ENCODE measurements around the gene ORM2. TPM values are rescaled to one million over a fixed set of nuclear protein-coding genes. Genes with fewer than 3 reads are reported as not detected.

The ORM2 gene
- total RNA-seq, 2 donors from 2014 or later, result 0.91 to 1.9 TPM

- WGBS, result 92% methylated on average over 7 of the region's 7 CpGs
- no peak for DNase-seq (ENCODE audit: low spot score)
- H3K36me3 ChIP-seq, result peaks cover 11 to 27% of the 10 kb centered on the region in 2 donors
- H3K4me1 ChIP-seq (replicated peaks), result no peaks in the 10 kb centered on the region
- TF ChIP-seq POLR2AphosphoS5 (IDR thresholded peaks at IDR 0.05) (no peak), POLR2A (IDR thresholded peaks at IDR 0.05) (no peak)
- TF ChIP-seq, protein P1, sequence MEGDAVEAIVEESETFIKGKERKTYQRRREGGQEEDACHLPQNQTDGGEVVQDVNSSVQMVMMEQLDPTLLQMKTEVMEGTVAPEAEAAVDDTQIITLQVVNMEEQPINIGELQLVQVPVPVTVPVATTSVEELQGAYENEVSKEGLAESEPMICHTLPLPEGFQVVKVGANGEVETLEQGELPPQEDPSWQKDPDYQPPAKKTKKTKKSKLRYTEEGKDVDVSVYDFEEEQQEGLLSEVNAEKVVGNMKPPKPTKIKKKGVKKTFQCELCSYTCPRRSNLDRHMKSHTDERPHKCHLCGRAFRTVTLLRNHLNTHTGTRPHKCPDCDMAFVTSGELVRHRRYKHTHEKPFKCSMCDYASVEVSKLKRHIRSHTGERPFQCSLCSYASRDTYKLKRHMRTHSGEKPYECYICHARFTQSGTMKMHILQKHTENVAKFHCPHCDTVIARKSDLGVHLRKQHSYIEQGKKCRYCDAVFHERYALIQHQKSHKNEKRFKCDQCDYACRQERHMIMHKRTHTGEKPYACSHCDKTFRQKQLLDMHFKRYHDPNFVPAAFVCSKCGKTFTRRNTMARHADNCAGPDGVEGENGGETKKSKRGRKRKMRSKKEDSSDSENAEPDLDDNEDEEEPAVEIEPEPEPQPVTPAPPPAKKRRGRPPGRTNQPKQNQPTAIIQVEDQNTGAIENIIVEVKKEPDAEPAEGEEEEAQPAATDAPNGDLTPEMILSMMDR (IDR thresholded peaks at IDR 0.05), result no peak
- no peaks in the 10 kb centered on the region for H3K27me3 ChIP-seq (replicated peaks; ENCODE audit: insufficient read depth)
- intact Hi-C loops (cut with DNase I), result no loop called here
- H3K9me3 ChIP-seq, result no peaks in the 10 kb centered on the region
- H3K27ac ChIP-seq, result no peak overlapping the region
- no peak overlapping the region for H3K4me3 ChIP-seq
Measured at GRCh38 chr9:114361542-114361941, 31.9 kb downstream of the ORM2 start.

- peaks cover 3 to 27% of the 10 kb centered on the region in 2 donors for H3K36me3 ChIP-seq
- H3K4me1 ChIP-seq (replicated peaks), result no peaks in the 10 kb centered on the region
- no peak overlapping the region for H3K27ac ChIP-seq
- H3K4me3 ChIP-seq, result no peak overlapping the region
- no peak for DNase-seq (ENCODE audit: low spot score)
- 85% methylated on average over 9 of the region's 12 CpGs for WGBS
- H3K27me3 ChIP-seq (replicated peaks; ENCODE audit: insufficient read depth), result no peaks in the 10 kb centered on the region
- TF ChIP-seq POLR2A (IDR thresholded peaks at IDR 0.05) (no peak), POLR2AphosphoS5 (IDR thresholded peaks at IDR 0.05) (no peak)
- TF ChIP-seq, protein P1 (IDR thresholded peaks at IDR 0.05), result no peak
- intact Hi-C loops (cut with DNase I), result no loop called here
- no peaks in the 10 kb centered on the region for H3K9me3 ChIP-seq
Measured at GRCh38 chr9:114362394-114362793, 32.7 kb downstream of the ORM2 start.

DNA sequence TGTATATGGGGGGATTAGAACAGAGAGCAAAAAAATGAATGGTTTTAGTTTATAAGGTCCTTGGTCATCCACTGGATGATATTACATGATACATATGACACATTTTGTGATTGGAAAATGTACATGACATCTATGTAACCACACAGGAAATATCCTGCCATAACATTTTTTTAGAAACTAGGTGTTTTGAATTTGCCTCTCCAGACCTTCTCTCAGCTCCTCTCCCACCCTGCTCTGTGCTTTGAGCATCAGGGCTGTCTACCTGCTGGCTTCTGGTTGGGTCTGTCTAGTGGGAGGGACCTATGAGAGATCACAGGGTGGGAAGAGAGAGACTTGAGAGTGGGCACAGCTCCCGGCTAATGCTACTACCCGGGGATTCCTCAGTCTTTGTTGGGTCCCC lies 33.8 kb downstream of the ORM2 start:
- no peaks in the 10 kb centered on the region for H3K9me3 ChIP-seq
- H3K4me1 ChIP-seq (replicated peaks), result no peaks in the 10 kb centered on the region
- TF ChIP-seq POLR2AphosphoS5 (IDR thresholded peaks at IDR 0.05), result no peak
- TF ChIP-seq, protein P1 (IDR thresholded peaks at IDR 0.05), result no peak
- no peak for TF ChIP-seq POLR2A (IDR thresholded peaks at IDR 0.05)
- WGBS, result 44% methylated on average over 2 of the region's 2 CpGs
- H3K27ac ChIP-seq, result no peak overlapping the region
- no peak for DNase-seq (ENCODE audit: low spot score)
- intact Hi-C loops (cut with DNase I), result no loop called here
- H3K4me3 ChIP-seq, result no peak overlapping the region
- H3K27me3 ChIP-seq (replicated peaks; ENCODE audit: insufficient read depth), result no peaks in the 10 kb centered on the region
- H3K36me3 ChIP-seq, result peaks cover 0 to 19% of the 10 kb centered on the region in 2 donors

DNA sequence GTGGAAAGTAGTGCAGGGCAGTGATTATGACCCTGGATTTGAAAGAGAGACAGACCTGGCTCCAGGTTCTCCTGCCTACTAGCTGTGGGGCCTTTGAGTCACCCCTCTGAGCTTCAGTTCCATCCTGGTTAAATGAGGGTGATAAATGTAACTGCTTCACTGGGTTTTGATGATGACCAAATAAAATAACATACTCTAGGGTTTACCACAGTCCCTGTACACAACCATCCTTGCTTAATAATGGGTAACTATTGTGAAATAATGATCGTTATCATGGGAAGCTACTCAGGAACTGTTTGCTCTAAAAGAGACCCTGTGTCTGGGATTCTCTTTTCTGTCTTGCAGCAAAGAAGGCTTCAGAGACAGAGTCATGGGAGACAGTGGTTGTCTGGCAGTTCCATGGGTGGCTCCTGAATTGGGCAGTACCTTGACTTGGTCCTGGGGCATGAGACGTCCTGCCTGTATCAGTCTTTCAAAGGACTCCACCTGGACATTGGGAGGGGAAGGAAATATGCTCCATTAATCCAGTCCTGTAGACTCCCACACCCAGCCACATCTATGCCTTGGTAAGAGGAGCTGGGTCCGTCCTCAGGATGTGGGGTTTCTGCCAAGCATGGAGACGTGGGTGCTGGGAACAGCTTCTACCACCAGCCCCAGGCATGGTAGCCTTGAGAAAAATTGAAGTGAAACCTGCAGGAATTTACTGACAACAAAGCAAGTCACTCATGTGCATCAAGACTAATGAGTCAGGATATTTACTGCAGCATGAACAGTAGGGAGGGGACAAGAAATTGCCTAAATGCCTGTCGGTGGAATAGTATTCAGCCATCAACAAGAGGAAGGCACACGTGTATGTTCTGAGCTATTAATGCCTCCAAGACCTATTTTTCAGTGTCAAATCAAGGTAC lies 34.7 kb downstream of the ORM2 start:
- intact Hi-C loops (cut with DNase I), result no loop called here
- Histone ChIP-seq H3K4me3 (no peak overlapping the region), H3K27me3 (replicated peaks; ENCODE audit: insufficient read depth) (no peaks in the 10 kb centered on the region), H3K9me3 (no peaks in the 10 kb centered on the region), H3K36me3 (peaks cover 0 to 15% of the 10 kb centered on the region in 2 donors), H3K27ac (peak overlapping the region in 1 of 2 donors; percentile 32), H3K4me1 (replicated peaks) (no peaks in the 10 kb centered on the region)
- no peak for DNase-seq (ENCODE audit: low spot score)
- TF ChIP-seq, protein P1 (IDR thresholded peaks at IDR 0.05), result no peak
- TF ChIP-seq POLR2AphosphoS5 (IDR thresholded peaks at IDR 0.05), result peak; percentile 10
- no peak for TF ChIP-seq POLR2A (IDR thresholded peaks at IDR 0.05)
- WGBS, result 47% methylated on average over 6 of the region's 6 CpGs

DNA sequence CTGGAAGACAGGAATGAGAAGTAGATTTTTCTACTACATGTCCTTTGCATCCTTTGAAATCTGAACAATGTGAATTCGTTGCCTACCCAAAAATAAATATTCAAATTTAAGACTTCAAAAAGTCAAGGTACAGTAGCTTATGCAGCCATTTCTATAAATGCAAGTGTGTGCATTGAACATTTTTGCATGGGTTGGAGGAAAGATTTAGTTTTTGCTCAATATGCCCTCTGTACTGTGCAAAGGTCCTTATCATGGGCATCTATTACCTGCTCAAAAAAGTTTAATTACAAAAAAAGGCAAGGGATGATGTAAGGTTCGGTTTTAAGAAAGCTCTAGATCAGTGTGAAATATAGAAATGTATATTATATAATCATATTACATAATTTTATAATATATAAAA lies 35.5 kb downstream of the ORM2 start:
- peak overlapping the region in 1 of 2 donors; percentile 32 for H3K27ac ChIP-seq
- no peaks in the 10 kb centered on the region for H3K4me1 ChIP-seq (replicated peaks)
- peaks cover 0 to 6% of the 10 kb centered on the region in 2 donors for H3K36me3 ChIP-seq
- no peak for TF ChIP-seq POLR2A (IDR thresholded peaks at IDR 0.05)
- TF ChIP-seq, protein P1 (IDR thresholded peaks at IDR 0.05), result no peak
- no peak for TF ChIP-seq POLR2AphosphoS5 (IDR thresholded peaks at IDR 0.05)
- DNase-seq (ENCODE audit: low spot score), result no peak
- WGBS, result 96% methylated on average over 2 of the region's 2 CpGs
- H3K4me3 ChIP-seq, result no peak overlapping the region
- H3K9me3 ChIP-seq, result no peaks in the 10 kb centered on the region
- intact Hi-C loops (cut with DNase I), result no loop called here
- no peaks in the 10 kb centered on the region for H3K27me3 ChIP-seq (replicated peaks; ENCODE audit: insufficient read depth)
